ENCODE data around the gene PHTF2.

Gene PHTF2

DNA sequence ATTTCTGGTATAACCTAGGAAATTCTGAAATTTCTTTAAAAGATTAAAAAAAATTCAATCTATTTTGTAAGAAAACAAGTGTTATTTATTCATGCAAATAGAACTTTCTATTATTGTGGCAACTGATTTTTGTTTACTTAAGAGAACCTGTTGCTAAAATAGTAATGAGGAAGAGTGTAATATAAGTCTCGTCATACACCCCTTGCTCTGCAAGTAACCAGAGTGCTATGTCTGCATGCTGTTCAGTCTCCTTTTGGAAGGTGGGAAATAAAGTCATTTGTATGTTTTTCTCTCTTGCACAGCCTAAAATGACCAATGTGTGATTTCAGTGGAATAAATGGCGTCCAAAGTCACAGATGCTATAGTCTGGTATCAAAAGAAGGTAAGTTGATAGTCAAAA, 41.3 kb downstream of the PHTF2 start:
- TF ChIP-seq, protein P1, sequence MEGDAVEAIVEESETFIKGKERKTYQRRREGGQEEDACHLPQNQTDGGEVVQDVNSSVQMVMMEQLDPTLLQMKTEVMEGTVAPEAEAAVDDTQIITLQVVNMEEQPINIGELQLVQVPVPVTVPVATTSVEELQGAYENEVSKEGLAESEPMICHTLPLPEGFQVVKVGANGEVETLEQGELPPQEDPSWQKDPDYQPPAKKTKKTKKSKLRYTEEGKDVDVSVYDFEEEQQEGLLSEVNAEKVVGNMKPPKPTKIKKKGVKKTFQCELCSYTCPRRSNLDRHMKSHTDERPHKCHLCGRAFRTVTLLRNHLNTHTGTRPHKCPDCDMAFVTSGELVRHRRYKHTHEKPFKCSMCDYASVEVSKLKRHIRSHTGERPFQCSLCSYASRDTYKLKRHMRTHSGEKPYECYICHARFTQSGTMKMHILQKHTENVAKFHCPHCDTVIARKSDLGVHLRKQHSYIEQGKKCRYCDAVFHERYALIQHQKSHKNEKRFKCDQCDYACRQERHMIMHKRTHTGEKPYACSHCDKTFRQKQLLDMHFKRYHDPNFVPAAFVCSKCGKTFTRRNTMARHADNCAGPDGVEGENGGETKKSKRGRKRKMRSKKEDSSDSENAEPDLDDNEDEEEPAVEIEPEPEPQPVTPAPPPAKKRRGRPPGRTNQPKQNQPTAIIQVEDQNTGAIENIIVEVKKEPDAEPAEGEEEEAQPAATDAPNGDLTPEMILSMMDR (IDR thresholded peaks at IDR 0.05; ENCODE audit: low read depth, low read length): no peak
- no peak for DNase-seq (ENCODE audit: extremely low read depth, low read depth)

DNA sequence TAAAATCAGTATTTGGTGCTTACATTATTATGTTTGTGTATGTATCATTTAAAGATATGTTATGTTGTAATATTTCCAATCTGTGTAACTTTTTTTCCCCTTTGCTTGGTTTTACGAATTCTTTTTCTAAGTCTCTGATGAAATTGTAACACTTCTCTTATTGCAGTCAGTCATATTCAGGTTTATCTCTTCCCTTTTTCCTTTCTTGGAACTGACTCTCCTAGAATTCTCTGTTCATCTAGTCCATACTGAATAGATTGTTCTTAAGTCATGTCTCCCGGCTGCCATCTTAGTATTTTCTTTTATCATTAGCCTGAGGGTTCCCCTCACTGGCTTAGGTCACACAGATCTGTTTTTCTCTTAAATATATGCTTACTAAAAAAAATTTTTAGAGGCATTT, 44.6 kb downstream of the PHTF2 start:
- DNase-seq (ENCODE audit: extremely low read depth, low read depth): no peak
- TF ChIP-seq, protein P1 (IDR thresholded peaks at IDR 0.05; ENCODE audit: low read depth, low read length): no peak

DNA sequence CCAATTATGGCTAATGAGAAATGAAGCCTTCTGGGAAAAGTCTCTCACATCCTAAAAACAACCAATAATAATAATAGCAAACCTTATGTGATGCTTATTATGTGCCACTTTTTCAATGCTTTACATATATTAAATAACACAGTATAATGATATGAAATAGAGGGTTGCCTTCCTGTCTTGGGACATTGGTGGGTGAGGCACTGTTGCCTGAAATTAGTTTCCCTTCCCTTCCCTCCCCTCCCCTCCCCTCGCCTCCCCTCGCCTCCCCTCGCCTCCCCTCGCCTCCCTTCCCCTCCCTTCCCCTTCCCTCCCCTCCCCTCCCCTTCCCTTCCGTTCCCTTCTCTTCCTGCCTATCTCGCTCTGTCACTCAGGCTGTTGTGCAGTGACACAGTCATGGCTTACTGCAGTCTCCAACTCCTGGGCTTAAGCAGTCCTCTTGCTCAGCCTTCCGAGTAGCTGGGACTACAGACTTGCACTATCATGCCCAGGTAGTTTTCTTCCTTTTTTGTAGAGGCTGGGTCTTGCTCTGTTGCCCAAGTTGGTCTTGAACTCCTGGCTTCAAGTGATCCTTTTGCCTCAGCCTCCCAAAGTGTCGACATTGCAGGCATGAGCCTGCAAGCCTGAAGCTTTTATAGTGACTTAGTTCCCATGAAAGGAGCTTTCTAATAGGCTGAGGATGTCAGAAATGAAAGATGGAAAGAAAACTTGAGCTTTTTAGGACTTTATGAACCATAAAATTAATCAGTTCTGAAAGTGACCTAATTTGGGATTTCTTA, 47.9 kb downstream of the PHTF2 start:
- no peak for DNase-seq (ENCODE audit: extremely low read depth, low read depth)
- TF ChIP-seq, protein P1 (IDR thresholded peaks at IDR 0.05; ENCODE audit: low read depth, low read length): no peak

DNA sequence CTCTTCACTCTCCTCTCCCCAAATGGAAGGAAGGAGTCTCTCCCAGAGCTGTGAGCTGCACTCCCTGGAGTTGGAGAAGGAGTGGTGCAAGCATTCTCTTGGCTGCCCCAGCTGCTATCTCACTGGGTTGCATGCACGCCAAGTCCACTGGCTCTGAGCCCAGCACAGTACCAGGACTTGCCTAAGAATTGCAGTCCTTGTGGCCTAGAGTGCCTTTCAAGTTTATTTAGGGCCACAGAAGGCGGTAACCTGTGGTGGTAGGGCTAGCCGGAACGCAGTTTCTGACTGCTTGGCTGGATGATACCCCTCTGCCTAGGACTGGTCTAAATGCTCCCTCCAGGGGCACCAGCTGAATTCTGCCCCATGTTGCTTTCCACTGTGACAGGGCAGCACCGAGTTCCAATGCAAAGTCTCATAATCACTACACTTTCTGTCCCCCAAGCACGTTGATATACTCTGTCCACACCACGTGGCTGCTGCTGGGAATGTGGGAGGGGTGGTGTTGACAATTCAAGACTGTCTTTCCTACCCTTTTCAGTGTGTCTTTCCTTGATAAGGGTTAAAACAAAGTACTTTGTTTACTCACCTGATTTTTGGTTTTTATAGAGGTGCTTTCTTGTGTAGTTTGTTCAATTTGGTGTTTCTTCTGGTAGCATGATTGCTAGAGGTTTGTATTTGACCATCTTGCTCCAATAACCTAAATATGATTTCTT, 57.0 kb downstream of the PHTF2 start:
- DNase-seq (ENCODE audit: extremely low read depth, low read depth): no peak
- TF ChIP-seq, protein P1 (IDR thresholded peaks at IDR 0.05; ENCODE audit: low read depth, low read length): no peak

DNA sequence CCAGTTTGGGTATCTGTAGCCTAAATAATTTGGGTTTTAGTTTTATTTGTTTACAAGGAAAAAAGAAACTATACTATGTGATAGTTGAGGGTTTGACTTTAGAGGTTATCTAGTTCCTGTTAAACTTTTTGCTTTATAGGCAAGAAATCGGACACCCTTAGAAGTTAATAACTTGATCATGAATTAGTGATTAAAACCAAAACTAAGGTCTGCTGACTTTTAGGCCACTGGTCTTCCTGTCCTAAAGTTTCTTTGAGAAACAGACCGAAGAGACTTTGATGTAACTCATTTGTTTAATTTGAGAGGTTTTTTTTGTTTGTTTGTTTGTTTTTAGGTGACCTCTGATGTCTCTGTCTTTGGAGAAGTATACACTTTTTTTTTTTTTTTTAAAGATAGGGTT, 59.7 kb downstream of the PHTF2 start:
- TF ChIP-seq, protein P1 (IDR thresholded peaks at IDR 0.05; ENCODE audit: low read depth, low read length): no peak

DNA sequence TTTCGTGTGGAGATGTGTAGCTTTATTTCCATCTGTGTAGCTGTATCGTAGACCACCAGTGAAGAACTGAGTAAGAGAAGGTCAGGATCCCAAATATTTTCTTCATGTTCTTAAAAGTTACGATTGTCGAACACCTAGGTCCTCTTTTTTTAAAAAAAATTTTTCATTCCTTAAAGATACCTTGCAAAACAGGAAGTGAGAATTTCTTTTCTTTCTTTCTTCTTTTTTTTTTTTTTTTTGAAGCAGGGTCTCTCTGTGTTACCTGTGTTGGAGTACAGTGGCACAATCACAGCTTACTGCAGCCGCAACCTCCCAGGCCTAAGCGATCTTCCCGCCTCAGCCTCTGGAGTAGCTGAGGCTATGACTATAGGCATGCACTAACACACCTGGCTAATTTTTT, 60.8 kb downstream of the PHTF2 start:
- DNase-seq (ENCODE audit: extremely low read depth, low read depth): no peak

More for the DNA sequence above, 59.7 kb downstream of the PHTF2 start:
- DNase-seq (ENCODE audit: extremely low read depth, low read depth): no peak

More for the DNA sequence above, 60.8 kb downstream of the PHTF2 start:
- TF ChIP-seq, protein P1 (IDR thresholded peaks at IDR 0.05; ENCODE audit: low read depth, low read length): no peak

Data from AG09319 (cell line).